Measurements from ENCODE around the gene TAP2. TPM values are rescaled to one million over a fixed set of nuclear protein-coding genes. Genes with fewer than 3 reads are reported as not detected.

Gene TAP2
- total and polyA plus RNA-seq, 10 of the 15 experiments (the other 5 are each of a cell fraction or from before 2014, with no cell fraction given), result 5.3 to 77.2 (median 35.3) TPM

DNA sequence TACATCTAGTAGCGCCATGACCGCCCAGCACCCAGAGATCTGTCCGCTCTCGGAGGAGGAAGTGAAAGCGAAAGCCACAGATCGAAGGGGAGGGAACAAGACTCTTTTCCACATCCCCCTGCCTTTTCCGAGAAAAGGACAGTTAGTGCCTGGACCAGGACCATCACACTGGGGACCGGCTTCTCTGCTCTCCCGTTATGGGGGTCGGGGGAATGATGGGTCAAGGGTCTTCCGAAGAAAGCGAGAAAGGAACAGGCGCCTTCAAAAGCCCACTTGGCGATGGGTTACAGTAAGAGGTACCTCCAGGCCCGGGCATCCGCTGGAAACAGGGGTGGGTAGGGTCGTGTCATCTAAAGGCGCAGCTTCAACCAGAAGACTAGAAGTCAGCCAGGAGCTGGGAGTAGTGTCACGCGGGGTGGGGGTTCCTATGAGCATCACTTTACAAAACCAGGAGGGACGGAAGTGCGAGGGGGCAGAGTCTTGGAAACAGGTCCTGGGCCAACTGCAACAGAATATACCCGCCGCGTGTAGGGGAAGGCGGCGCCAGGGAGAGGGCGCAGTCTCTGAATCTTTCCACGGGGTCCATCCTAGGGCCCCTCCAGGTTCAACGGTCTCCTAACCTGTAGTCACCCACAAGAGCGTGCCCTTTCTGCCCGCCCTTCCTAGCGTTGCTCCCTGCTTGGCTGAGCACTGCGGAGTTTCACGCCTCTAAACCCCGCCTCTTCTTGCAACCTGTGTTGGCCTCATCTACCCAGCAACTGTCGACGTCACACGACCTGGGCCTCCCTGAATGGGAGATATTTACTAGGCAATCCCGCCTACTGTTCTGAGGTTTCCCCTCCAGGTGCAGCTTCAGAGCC is 5.7 kb upstream of the TAP2 start, which contains the start of gene PSMB8 (continued):
- TF ChIP-seq, protein P1, sequence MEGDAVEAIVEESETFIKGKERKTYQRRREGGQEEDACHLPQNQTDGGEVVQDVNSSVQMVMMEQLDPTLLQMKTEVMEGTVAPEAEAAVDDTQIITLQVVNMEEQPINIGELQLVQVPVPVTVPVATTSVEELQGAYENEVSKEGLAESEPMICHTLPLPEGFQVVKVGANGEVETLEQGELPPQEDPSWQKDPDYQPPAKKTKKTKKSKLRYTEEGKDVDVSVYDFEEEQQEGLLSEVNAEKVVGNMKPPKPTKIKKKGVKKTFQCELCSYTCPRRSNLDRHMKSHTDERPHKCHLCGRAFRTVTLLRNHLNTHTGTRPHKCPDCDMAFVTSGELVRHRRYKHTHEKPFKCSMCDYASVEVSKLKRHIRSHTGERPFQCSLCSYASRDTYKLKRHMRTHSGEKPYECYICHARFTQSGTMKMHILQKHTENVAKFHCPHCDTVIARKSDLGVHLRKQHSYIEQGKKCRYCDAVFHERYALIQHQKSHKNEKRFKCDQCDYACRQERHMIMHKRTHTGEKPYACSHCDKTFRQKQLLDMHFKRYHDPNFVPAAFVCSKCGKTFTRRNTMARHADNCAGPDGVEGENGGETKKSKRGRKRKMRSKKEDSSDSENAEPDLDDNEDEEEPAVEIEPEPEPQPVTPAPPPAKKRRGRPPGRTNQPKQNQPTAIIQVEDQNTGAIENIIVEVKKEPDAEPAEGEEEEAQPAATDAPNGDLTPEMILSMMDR (IDR thresholded peaks at IDR 0.05 in 2 of 3, conservative IDR thresholded peaks at IDR 0.05 in 1 of 3; ENCODE audit: control insufficient read depth in 2 of 3, extremely low read depth in 1 of 3, insufficient read depth in 1 of 3, low read depth in 3 of 3, low read length in 3 of 3), result no peak
- TF ChIP-seq POLR2A (IDR thresholded peaks at IDR 0.05; ENCODE audit: low read depth, low read length), result peak; percentile 81
- peak; percentile 93 for TF ChIP-seq TAF1 (IDR thresholded peaks at IDR 0.05; ENCODE audit: borderline replicate concordance, low read depth, low read length)
- TF ChIP-seq PAX8 (IDR thresholded peaks at IDR 0.05), result peak; percentile 79; the same call in 1 of the 2 replicates
- no peak for TF ChIP-seq NR2C1 (IDR thresholded peaks at IDR 0.05)
- TF ChIP-seq ZBED1 (IDR thresholded peaks at IDR 0.05; ENCODE audit: borderline replicate concordance), result peak; percentile 95
- TF ChIP-seq POLR2AphosphoS2 (IDR thresholded peaks at IDR 0.05; ENCODE audit: low read depth, low read length), result no peak
- TF ChIP-seq, protein P2, sequence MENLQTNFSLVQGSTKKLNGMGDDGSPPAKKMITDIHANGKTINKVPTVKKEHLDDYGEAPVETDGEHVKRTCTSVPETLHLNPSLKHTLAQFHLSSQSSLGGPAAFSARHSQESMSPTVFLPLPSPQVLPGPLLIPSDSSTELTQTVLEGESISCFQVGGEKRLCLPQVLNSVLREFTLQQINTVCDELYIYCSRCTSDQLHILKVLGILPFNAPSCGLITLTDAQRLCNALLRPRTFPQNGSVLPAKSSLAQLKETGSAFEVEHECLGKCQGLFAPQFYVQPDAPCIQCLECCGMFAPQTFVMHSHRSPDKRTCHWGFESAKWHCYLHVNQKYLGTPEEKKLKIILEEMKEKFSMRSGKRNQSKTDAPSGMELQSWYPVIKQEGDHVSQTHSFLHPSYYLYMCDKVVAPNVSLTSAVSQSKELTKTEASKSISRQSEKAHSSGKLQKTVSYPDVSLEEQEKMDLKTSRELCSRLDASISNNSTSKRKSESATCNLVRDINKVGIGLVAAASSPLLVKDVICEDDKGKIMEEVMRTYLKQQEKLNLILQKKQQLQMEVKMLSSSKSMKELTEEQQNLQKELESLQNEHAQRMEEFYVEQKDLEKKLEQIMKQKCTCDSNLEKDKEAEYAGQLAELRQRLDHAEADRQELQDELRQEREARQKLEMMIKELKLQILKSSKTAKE (IDR thresholded peaks at IDR 0.05; ENCODE audit: low read depth, poor library complexity, severe bottlenecking), result peak; percentile 19
- no peak for TF ChIP-seq BRCA1 (IDR thresholded peaks at IDR 0.05; ENCODE audit: low read depth, low read length)
- peak; percentile 64; the same call in 1 of the 2 replicates for TF ChIP-seq ASH2L (IDR thresholded peaks at IDR 0.05; ENCODE audit: borderline replicate concordance, low read depth)
- peak; percentile 85 to 90 for TF ChIP-seq IKZF2 (IDR thresholded peaks at IDR 0.05)
- TF ChIP-seq SIX5 (IDR thresholded peaks at IDR 0.05; ENCODE audit: low read depth, low read length, severe bottlenecking), result no peak
- TF ChIP-seq BHLHE40 (IDR thresholded peaks at IDR 0.05; ENCODE audit: borderline replicate concordance in 1 of 2, low read depth in 2 of 2, low read length in 1 of 2), result peak; percentile 70 to 73
- TF ChIP-seq NFXL1 (IDR thresholded peaks at IDR 0.05; ENCODE audit: borderline replicate concordance), result no peak
- TF ChIP-seq POU2F2 (IDR thresholded peaks at IDR 0.05; ENCODE audit: borderline replicate concordance, low read depth, low read length), result peak; percentile 82
- no peak for TF ChIP-seq SREBF2 (IDR thresholded peaks at IDR 0.05; ENCODE audit: low read length)
- TF ChIP-seq CBFB (IDR thresholded peaks at IDR 0.05; ENCODE audit: low read depth), result peak; percentile 64
- TF ChIP-seq FOXM1 (IDR thresholded peaks at IDR 0.05; ENCODE audit: low read depth, low read length), result no peak
- TF ChIP-seq, protein P3, sequence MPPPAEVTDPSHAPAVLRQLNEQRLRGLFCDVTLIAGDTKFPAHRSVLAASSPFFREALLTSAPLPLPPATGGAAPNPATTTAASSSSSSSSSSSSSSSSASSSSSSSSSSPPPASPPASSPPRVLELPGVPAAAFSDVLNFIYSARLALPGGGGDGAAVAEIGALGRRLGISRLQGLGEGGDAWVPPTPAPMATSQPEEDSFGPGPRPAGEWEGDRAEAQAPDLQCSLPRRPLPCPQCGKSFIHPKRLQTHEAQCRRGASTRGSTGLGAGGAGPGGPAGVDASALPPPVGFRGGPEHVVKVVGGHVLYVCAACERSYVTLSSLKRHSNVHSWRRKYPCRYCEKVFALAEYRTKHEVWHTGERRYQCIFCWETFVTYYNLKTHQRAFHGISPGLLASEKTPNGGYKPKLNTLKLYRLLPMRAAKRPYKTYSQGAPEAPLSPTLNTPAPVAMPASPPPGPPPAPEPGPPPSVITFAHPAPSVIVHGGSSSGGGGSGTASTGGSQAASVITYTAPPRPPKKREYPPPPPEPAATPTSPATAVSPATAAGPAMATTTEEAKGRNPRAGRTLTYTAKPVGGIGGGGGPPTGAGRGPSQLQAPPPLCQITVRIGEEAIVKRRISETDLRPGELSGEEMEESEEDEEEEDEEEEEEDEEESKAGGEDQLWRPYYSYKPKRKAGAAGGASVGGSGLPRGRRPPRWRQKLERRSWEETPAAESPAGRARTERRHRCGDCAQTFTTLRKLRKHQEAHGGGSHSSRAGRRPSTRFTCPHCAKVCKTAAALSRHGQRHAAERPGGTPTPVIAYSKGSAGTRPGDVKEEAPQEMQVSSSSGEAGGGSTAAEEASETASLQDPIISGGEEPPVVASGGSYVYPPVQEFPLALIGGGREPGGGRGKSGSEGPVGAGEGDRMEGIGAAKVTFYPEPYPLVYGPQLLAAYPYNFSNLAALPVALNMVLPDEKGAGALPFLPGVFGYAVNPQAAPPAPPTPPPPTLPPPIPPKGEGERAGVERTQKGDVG (CRISPR knock-in tag; IDR thresholded peaks at IDR 0.05), result no peak

Measured in GM12878 (cell line).